HepG2 (cell line): ENCODE results near the gene DHX58. TPM values are rescaled to one million over a fixed set of nuclear protein-coding genes. Genes with fewer than 3 reads are reported as not detected.

Source experiments
- ATAC-seq: fragments of 200-7000 bp; cut with Tn5 transposase; 3 replicates; pipeline ENCODE4 v1.9.1; 2020; ENCODE audit warnings: mild to moderate bottlenecking, moderate library complexity
- BruUV-seq: library from RNA; stranded (reverse); fragments of 400-500 nt; replicated peaks from 2 replicates; lab custom pipeline; 2021; lab: Mats Ljungman, UMichigan
- CTCF ChIA-PET: fragments of 300-600 bp; formaldehyde crosslinking; extraction: SDS; loops from one replicate; lab custom pipeline; 2021; ENCODE audit warnings: low total read pairs, inconsistent platforms, low intra/inter-chr PET ratio; lab: Yijun Ruan, JAX
- POLR2A ChIA-PET: fragments of 350-600 bp; sonication (Branson Sonifier 250); formaldehyde crosslinking; loops from one replicate; lab custom pipeline; 2020; ENCODE audit warnings: antibody characterized with exemption, inconsistent platforms; lab: Yijun Ruan, JAX
- DNase-seq: peaks from one replicate; pipeline ENCODE4 v3.0.0-alpha.2; 2015; ENCODE audit warnings: low spot score
- FAIRE-seq: peaks from 3 replicates; lab custom pipeline; 2011; peaks lifted over from hg19 to GRCh38; lab: Jason Lieb, UNC
- H2AFZ ChIP-seq: one replicate; pipeline ENCODE4 v1.6.1; 2011; ENCODE audit warnings: low read length, inconsistent platforms
- H3K27ac ChIP-seq: fragments of 300-600 bp; 3 replicates; pipeline ENCODE4 v1.8.0; 2011; ENCODE audit warnings: mixed run types, mild to moderate bottlenecking, mixed read lengths, low read length, inconsistent platforms; ENCODE audit not compliant: insufficient read depth; ENCODE audit errors: extremely low read length
- H3K27me3 ChIP-seq, 2 experiments: fragments of 200-600 bp in 1 of 2; 2 replicates in 1 of 2; 3 replicates in 1 of 2; pipeline versions ENCODE4 v1.6.0 to v1.8.0; 2011; ENCODE audit warnings: low read length in 2 of 2, mild to moderate bottlenecking in 2 of 2, moderate library complexity in 2 of 2, inconsistent platforms in 1 of 2; ENCODE audit not compliant: insufficient read depth in 2 of 2, control insufficient read depth in 1 of 2
- H3K36me3 ChIP-seq, 2 experiments: fragments of 200-600 bp in 1 of 2; replicated peaks in 1 of 2; 2 replicates in 1 of 2; 3 replicates in 1 of 2; pipeline versions ENCODE4 v1.5.1 to v1.8.0; 2011; ENCODE audit warnings: low read length in 2 of 2, inconsistent platforms in 1 of 2; ENCODE audit not compliant: insufficient read depth in 2 of 2, control insufficient read depth in 1 of 2
- H3K4me1 ChIP-seq: 2 replicates; pipeline ENCODE4 v1.5.1; 2012; ENCODE audit warnings: low read length, inconsistent platforms; ENCODE audit not compliant: insufficient read depth
- H3K4me2 ChIP-seq: 2 replicates; pipeline ENCODE4 v1.6.0; 2011; ENCODE audit warnings: low read depth, low read length, inconsistent platforms
- H3K4me3 ChIP-seq, 3 experiments: fragments of 200-600 bp in 1 of 3; sonication (generic), shearing (Covaris generic) in 1 of 3; replicated peaks in 1 of 3; 2 replicates each; pipeline ENCODE4 v1.5.1; 2011 to 2016; ENCODE audit warnings: low read length in 3 of 3, inconsistent platforms in 2 of 3, low read depth in 2 of 3, mild to moderate bottlenecking in 2 of 3, control low read depth in 1 of 3, mixed read lengths in 1 of 3; ENCODE audit not compliant: insufficient read depth in 1 of 3
- H3K79me2 ChIP-seq: one replicate; pipeline ENCODE4 v1.6.1; 2011; ENCODE audit warnings: low read length, inconsistent platforms; ENCODE audit not compliant: insufficient read depth
- H3K9ac ChIP-seq: 2 replicates; pipeline ENCODE4 v1.6.0; 2011; ENCODE audit warnings: mild to moderate bottlenecking, low read depth, low read length, inconsistent platforms; ENCODE audit not compliant: insufficient read depth
- H3K9me3 ChIP-seq: 2 replicates; pipeline ENCODE4 v1.5.1; 2012; ENCODE audit warnings: mild to moderate bottlenecking, low read length
- H4K20me1 ChIP-seq: 2 replicates; pipeline ENCODE4 v1.6.0; 2011; ENCODE audit warnings: inconsistent platforms, mild to moderate bottlenecking, low read length, moderate library complexity; ENCODE audit not compliant: insufficient read depth
- BATF2 ChIP-seq: sonication (generic); formaldehyde crosslinking; IDR thresholded peaks from 2 replicates; pipeline ENCODE4 v1.8.0; 2022; ENCODE audit warnings: mild to moderate bottlenecking, missing genetic modification reagents, moderate library complexity
- ZGPAT ChIP-seq: IDR thresholded peaks from 2 replicates; pipeline ENCODE4 v1.6.1; 2016; ENCODE audit warnings: mild to moderate bottlenecking
- ZNF605 ChIP-seq: sonication (generic); formaldehyde crosslinking; IDR thresholded peaks from 2 replicates; pipeline ENCODE4 v1.8.0; 2022; ENCODE audit warnings: mild to moderate bottlenecking, missing genetic modification reagents
- WGBS: methylation state at CpG from one replicate; pipeline ENCODE4 v1.1.6; 2017; ENCODE audit warnings: low lambda C conversion rate; 5-methylcytosine and 5-hydroxymethylcytosine counted together
- in situ Hi-C: cut with HindIII; loops from 2 replicates; pipeline ENCODE4 v1.10.0; 2017; ENCODE audit warnings: low pct_unique_long_range_greater_than_20kb; ENCODE audit not compliant: extremely low pct_ligation_motif_present
- intact Hi-C: fragments of 100-400 bp; cut with micrococcal nuclease; formaldehyde crosslinking; loops from one replicate; pipeline ENCODE4 v1.10.0; 2022; ENCODE audit not compliant: unreplicated experiment
- polyA plus RNA-seq, 8 experiments: library from polyadenylated mRNA; depleted of rRNA in 3 of 8; stranded (reverse) in 7 of 8; unstranded in 1 of 8; fragments of >200 nt; fragmentation: Illumina TruSeq in 4 of 8; extraction: Trizol in 4 of 8; gene quantifications; 2 replicates each; pipeline versions ENCODE4 v1.2.1 to v1.2.3, GENCODE V29; 2011 to 2016; ENCODE audit warnings: low read depth in 4 of 8, missing spikeins in 1 of 8, mixed read lengths in 1 of 8; ENCODE audit not compliant: insufficient read depth in 1 of 8
- total RNA-seq, 5 experiments: library from RNA; depleted of rRNA; stranded (reverse); fragments of >200 nt; fragmentation: Illumina TruSeq; extraction: Trizol; gene quantifications; 2 replicates each; pipeline ENCODE4 v1.2.3, GENCODE V29; 2016; ENCODE audit warnings: low read depth in 1 of 5

DHX58 gene
- total and polyA plus RNA-seq, 2 of the 13 experiments (the other 11 are each of a cell fraction or from before 2014, with no cell fraction given): 6.7 to 7.8 TPM

GRCh38 chr17:42072323-42073187, 40.0 kb downstream of the DHX58 start (continued):
- TF ChIP-seq ZGPAT: no peak

GRCh38 chr17:42071810-42072209, 40.7 kb downstream of the DHX58 start:
- no peak for ATAC-seq
- CTCF ChIA-PET: interaction anchor here (1.0 to 1.5 kb wide), 2 partner anchors 27 to 109 kb away, joined by 3 to 4 read pairs; partner anchors contain the start of gene ZNF385C
- Histone ChIP-seq H3K27me3 (peaks cover 2 to 29% of the 10 kb centered on the region in 2 experiments; a peak in 4 of 5 replicates), H2AFZ (no peak overlapping the region), H3K27ac (no peak overlapping the region), H3K4me2 (peak overlapping the region; percentile 78), H3K9ac (no peak overlapping the region), H3K79me2 (no peaks in the 10 kb centered on the region), H4K20me1 (no peaks in the 10 kb centered on the region), H3K4me1 (peaks cover 48% of the 10 kb centered on the region), H3K36me3 (no peaks in the 10 kb centered on the region), H3K9me3 (no peaks in the 10 kb centered on the region), H3K4me3 (no peak overlapping the region; a peak in 1 of 6 replicates)
- 28% methylated on average over 3 of the region's 3 CpGs for WGBS
- BruUV-seq: no TSS peak
- POLR2A ChIA-PET: interaction anchor here (0.9 to 1.2 kb wide), 2 partner anchors 20 to 40 kb away, joined by 3 to 4 read pairs; partner anchors contain the start of gene DHX58
- DNase-seq: no peak
- no peak for TF ChIP-seq BATF2
- TF ChIP-seq ZNF605 (CRISPR knock-in tag): 0 out of 2 replicates have a peak, but pooled peaks have one; percentile 25
- no peak for FAIRE-seq
- intact Hi-C loops: no loop called here
- in situ Hi-C loops: no loop called here
